ENCODE data around the gene FAM50B. TPM values are rescaled to one million over a fixed set of nuclear protein-coding genes. Genes with fewer than 3 reads are reported as not detected.

The FAM50B gene
- total and polyA plus RNA-seq, 2 of the 13 experiments (the other 11 are each of a cell fraction or from before 2014, with no cell fraction given): 0.05 TPM; not detected in 1

GRCh38 chr6:3825331-3825831 lies 23.8 kb upstream of the FAM50B start (continued):
- TF ChIP-seq ZBTB4 (CRISPR knock-in tag; IDR thresholded peaks at IDR 0.05; ENCODE audit: borderline replicate concordance) (peak; percentile 83), BRF2 (CRISPR knock-in tag; IDR thresholded peaks at IDR 0.05) (no peak), CEBPG (CRISPR knock-in tag; IDR thresholded peaks at IDR 0.05) (0 out of 2 replicates have a peak, but pooled peaks have one; percentile 18), ZNF414 (CRISPR knock-in tag; IDR thresholded peaks at IDR 0.05) (0 out of 2 replicates have a peak, but pooled peaks have one; percentile 26), YY1 (IDR thresholded peaks at IDR 0.05; ENCODE audit: insufficient read depth, insufficient replicate concordance, low read depth, low read length) (peak; percentile 47), MATR3 (CRISPR knock-in tag; IDR thresholded peaks at IDR 0.05) (no peak), MIXL1 (CRISPR knock-in tag; IDR thresholded peaks at IDR 0.05) (peak; percentile 79), ZNF567 (CRISPR knock-in tag; IDR thresholded peaks at IDR 0.05; ENCODE audit: borderline replicate concordance) (peak; percentile 83; the same call in 1 of the 2 replicates), ZSCAN9 (CRISPR knock-in tag; IDR thresholded peaks at IDR 0.05; ENCODE audit: borderline replicate concordance) (peak; percentile 100), GFI1 (CRISPR knock-in tag; IDR thresholded peaks at IDR 0.05; ENCODE audit: borderline replicate concordance) (peak; percentile 71; the same call in 1 of the 2 replicates), ZBTB25 (CRISPR knock-in tag; IDR thresholded peaks at IDR 0.05) (peak; percentile 85; the same call in 1 of the 2 replicates), ZFX (CRISPR knock-in tag; IDR thresholded peaks at IDR 0.05; ENCODE audit: low read depth) (peak; percentile 63), ZNF75D (CRISPR knock-in tag; IDR thresholded peaks at IDR 0.05; ENCODE audit: borderline replicate concordance) (no peak), ZNF605 (CRISPR knock-in tag; IDR thresholded peaks at IDR 0.05) (no peak), FOXK1 (CRISPR knock-in tag; IDR thresholded peaks at IDR 0.05; ENCODE audit: borderline replicate concordance, low read depth) (peak; percentile 22; the same call in 1 of the 2 replicates), ZMYM2 (CRISPR knock-in tag; IDR thresholded peaks at IDR 0.05) (0 out of 2 replicates have a peak, but pooled peaks have one; percentile 55), ZNF556 (CRISPR knock-in tag; IDR thresholded peaks at IDR 0.05; ENCODE audit: borderline replicate concordance) (peak; percentile 69; the same call in 1 of the 2 replicates), ZNF12 (CRISPR knock-in tag; IDR thresholded peaks at IDR 0.05) (0 out of 2 replicates have a peak, but pooled peaks have one; percentile 53), HNF1B (CRISPR knock-in tag; IDR thresholded peaks at IDR 0.05) (peak; percentile 60; the same call in 1 of the 2 replicates), CREB1 (IDR thresholded peaks at IDR 0.05) (no peak), CREB1 (CRISPR knock-in tag; IDR thresholded peaks at IDR 0.05) (0 out of 2 replicates have a peak, but pooled peaks have one; percentile 9), MEF2D (CRISPR knock-in tag; IDR thresholded peaks at IDR 0.05) (0 out of 2 replicates have a peak, but pooled peaks have one; percentile 32), ZNF292 (CRISPR knock-in tag; IDR thresholded peaks at IDR 0.05; ENCODE audit: borderline replicate concordance, low read depth) (peak; percentile 66; the same call in 1 of the 2 replicates)

Data from HepG2 (cell line).